ENCODE data around the gene TCFL5.
"Not testable (repeated sequence)": the region's sequence is repeated elsewhere in the genome, so short reads cannot be mapped to it uniquely, and the experiment has no call there.

The TCFL5 gene

DNA sequence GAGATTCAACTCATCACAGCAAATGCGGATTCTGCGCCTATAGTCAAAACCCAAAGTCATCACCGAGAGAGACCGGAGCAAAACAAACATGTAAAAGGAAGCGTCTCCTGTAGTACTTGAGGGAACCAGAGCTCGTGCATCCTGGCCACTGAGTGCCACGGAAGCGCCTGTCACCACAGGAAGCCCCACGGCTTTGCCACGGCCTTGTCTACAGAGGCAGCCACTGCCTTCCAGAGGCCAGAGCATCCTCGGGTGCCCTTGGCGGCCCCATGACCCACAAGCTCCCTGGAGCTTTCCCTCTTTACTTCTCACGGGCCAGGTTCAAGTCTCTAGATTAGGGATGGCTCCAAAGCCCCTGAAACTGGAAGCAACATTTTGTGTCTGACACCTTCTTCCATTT lies 7.5 kb downstream of the TCFL5 start:
- no peak for DNase-seq (ENCODE audit: low read depth)

DNA sequence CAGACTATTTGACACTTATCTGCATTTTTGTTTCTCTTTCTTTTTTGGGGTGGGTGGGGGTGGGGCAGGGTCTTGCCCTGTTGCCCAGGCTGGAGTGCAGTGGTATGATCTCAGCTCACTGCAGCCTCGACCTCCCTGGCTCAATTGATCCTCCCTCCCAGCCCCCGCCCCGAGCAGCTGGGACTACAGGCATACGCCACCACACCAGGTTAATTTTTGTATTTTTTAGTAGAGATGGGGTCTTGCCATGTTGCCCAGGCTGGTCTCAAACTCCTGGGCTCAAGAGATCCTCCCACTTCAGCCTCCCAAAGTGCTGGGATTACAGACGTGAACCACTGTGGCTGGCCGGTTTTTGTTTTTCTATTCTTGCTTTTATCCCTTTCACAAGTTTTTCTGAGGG lies 8.3 kb downstream of the TCFL5 start:
- not testable (repeated sequence) for DNase-seq (ENCODE audit: low read depth)

DNA sequence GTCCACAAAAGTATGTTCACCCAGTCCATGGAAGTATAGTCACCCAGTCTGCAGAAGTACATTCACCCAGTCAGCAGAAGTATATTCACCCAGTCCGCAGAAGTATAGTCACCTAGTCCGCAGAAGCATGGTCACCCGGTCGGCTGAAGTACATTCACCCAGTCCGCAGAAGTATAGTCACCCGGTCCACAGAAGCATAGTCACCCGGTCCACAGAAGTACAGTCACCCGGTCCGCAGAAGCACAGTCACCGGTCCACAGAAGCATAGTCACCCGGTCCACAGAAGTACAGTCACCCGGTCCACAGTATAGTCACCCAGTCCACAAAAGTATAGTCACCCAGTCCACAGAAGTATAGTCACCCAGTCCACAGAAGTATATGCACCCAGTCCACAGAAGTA lies 8.8 kb downstream of the TCFL5 start:
- no peak for DNase-seq (ENCODE audit: low read depth)

DNA sequence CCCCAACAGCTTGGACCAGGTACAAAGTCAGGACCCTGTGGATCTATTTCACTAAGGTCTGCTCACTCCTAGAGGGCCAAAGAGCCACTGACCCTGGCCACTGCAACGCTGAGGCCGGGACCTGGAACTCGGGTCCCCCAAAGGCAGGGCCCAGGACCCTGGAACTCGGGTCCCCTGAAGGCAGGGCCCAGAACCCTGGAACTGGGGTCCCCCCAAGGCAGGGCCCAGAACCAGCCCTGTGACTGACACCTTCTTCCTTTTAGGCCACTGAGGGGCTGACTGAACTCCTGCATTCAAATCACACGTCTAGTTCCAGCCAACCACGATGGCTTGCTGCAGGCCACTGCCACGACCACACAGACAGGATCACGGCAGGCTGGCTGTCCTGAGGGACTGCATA lies 9.4 kb downstream of the TCFL5 start:
- DNase-seq (ENCODE audit: low read depth), result no peak

DNA sequence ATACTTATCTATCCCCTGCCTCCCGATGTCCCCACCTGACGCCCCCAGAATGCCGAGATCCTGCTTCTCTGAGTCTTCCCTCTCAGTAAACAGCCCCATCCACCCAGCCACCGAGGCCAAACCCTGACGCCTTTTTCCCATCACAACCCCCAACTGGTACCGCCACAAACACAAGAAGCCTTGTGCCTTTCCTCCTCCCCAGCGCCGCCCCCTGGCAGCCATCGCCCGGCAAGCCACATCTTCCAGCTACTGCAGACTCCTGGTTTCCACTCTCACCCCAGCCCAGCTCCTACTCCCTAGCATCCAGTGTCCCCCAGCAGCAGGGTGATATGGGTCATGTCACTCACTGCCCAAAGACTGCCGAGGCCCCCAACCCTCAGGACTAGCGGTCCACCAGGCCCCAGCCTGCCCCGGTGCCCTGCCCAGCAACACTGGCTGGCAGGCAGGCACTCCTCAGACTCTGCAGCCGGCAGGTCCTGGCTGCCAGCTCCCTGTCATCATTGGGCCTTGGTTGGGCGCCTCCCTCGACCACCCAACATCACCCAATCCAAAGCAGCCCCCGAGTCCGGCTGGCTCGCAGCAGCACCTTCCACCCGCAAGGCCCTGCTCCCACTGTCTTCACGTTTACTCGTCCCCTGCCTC lies 11.2 kb downstream of the TCFL5 start:
- DNase-seq (ENCODE audit: low read depth), result no peak

DNA sequence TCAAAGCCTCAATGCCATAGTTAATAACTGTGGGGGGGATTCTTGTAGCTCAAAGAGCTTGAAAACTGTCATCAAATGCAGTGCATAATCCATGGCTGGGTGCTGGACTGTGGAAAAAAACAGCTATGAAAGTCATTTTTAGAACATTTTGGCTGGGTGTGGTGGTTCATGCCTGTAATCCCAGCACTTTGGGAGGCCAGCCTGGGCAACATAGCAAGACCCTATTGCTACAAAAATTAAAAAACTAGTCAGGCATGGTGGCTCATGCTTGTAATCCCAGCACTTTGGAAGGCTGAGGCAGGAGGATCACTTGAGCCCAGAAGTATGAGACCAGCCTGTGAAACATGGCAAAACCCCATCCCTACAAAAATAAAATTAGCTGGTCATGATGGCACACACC lies 12.2 kb downstream of the TCFL5 start:
- no peak for DNase-seq (ENCODE audit: low read depth)

DNA sequence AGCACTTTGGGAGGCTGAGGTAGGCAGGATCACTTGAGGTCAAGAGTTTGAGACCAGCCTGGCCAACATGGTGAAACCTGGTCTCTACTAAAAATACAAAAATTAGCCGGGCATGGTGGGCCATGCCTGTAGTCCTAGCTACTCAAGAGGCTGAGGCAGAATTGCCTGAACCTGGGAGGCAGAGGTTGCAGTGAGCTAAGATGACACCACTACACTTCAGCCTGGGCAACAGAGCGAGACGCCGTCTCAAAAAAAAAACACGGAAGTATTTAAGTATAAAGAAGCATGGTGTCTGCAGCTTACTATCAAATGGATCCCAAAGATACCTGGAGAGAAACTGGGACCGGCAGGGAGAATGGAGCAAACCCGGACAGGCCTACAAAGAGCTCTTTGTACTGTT lies 12.7 kb downstream of the TCFL5 start:
- DNase-seq (ENCODE audit: low read depth), result not testable (repeated sequence)

DNA sequence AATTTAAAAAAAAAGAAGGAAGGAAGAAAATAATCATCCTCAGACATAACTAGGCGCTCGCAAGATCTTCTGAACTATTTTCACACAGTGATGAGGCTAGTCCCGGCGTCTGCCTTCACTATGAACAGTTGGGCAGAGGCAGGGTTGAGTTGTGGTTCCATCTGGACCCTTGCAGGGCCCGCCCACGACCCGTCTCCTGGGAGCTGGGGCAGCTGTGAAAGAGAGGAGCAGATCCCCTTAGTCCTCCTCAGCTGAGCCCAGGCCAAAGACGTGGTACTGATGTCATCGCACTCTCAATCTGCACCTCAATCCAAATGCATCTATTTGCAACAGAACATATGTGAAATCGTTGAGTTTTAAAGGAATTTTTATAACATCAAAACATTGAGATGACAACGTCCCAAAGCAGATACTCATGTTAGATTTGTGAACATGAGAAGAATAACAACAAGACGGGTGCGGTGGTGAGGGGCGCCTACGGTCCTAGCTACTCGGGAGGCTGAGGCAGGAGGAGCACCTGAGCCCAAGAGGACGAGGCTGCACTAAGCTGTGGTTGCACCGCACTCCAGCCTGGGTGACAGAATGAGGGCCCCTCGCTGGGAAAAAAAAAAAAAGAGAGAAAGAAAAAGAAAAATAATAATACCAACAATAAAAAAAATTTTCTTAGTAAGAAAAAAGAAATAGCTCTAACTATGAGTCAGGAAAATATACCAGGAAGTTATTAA lies 15.3 kb downstream of the TCFL5 start:
- DNase-seq (ENCODE audit: low read depth), result no peak

DNA sequence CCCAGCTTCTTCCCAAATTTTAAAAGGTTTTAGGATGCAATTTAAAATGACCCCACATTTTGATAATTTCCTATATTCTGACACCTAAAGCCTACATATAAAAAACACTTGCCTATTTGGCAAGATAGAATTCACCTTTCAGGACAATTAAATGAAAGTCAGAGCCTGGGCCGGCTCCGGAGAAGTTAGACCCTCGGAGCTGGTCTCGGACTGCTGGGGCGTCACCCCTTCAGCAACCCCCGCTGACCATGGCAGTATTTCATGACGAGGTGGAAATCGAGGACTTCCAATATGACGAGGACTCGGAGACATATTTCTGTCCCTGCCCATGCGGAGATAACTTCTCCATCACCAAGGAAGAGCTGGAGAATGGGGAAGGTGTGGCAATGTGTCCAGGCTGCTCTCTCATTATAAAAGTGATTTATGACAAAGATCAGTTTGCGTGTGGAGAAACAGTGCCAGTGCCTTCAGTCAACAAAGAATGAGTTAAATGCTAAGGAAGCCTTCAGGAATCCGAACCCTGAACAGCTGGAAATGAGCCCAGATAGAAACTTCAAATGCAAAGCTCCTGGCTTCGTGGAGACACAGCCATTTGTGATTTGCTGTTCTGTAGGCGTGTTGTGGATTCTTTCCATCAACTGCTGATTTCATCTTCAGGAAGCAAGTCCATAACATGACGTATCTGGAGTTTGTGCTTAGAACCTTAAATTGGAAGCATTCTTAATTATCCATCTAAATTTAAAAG lies 16.0 kb downstream of the TCFL5 start:
- no peak for DNase-seq (ENCODE audit: low read depth)

DNA sequence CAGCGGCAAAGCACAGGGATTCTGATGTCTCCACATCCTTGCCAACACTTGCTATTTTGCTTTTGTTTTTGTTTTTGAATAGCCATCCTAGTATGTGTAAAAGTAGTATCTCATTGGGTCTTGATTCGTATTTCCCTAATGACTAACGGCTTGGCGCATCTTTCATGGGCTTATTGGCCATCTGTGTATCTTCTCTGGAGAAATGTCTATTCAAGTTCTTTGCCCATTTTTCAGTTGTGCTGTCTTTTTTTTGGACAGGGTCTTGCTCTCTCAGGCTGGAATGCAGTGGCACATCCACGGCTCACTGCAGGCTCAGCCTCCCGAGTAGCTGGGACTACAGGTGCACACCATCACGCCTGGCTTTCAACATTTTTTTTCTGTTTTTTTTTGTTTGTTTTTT lies 17.4 kb downstream of the TCFL5 start:
- no peak for DNase-seq (ENCODE audit: low read depth)

DNA sequence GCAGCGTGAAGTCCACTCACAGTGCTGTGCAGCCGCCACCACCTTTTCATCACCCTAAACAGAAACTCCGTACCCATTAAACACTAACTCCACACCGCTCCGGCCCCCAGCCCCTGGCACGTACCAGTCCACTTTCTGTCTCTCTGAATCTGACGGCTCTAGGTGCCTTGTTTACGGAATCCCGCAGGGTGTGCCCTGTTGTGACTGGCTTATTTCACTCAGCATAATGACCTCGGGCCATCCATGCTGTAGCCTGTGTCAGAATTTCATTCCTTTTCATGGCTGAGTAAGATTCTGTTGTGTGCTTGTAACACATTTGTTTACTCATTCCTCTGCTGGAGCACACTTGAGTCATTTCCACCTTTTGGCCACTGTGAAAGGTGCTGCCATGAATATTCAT lies 18.0 kb downstream of the TCFL5 start:
- DNase-seq (ENCODE audit: low read depth), result no peak

DNA sequence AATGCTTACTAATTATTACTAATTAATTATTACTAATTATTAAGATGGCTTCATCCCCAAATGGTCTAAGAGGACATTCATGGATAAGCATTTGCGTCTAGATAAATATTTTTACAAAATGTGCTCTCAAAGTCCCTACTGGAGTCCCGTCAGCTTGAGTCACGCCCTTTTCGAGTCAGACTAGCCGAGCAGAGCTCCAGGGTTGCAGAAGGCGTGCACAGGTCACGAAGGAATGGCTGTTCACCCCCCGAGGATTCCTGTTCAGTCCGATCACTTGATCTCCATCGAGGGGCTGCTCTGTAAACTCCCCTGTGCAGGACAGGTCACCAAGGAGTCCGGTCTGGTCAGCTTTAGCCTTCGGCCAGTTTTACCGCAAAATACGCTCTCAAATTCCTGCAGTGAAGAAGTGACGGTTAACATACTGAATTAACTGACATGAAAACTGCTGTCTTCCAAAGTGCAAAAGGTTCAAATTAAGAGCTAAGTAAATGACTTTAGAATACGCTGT lies 19.9 kb downstream of the TCFL5 start:
- DNase-seq (ENCODE audit: low read depth), result no peak

DNA sequence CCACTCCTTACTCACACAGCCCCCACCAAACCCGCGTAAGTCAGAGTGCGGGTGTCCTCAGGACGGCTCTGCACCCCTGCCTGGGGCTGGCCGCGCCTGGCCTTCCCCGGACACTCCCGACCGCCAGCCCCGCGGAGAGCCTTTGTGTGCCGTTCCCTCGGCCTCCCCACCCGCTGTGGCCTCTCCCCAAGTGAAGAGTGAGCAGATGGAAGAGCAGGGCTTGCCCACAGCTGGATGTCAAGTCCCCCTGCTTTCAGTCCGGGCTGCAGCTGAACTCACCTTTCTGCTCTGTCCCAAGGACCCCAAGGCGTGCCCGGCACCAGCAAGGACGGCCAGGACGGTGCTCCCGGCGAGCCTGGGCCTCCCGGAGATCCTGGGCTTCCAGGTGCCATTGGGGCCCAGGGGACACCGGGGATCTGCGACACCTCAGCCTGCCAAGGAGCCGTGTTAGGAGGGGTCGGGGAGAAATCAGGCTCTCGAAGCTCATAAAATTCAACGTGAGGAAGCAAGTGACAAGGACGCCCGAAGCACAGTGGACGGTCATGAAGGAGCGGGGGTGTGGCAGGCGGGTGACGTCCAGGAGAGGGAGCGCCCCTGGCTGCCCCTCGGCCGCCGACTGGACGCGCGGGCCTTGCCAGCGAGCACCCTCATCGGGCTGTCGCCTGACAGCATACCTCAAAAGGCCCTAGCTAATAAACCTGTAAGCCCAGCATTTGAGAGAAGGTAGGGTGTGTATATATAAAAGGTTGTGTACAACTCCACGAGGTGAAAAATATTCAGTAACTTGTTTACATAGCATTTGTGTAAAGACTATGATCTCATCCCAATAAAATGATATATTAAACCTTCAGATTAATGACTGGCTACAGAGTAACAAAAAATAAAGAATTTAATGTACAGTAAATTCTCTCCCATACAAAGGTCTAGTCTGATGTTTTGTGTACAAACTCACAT lies 21.1 kb downstream of the TCFL5 start:
- DNase-seq (ENCODE audit: low read depth), result no peak

DNA sequence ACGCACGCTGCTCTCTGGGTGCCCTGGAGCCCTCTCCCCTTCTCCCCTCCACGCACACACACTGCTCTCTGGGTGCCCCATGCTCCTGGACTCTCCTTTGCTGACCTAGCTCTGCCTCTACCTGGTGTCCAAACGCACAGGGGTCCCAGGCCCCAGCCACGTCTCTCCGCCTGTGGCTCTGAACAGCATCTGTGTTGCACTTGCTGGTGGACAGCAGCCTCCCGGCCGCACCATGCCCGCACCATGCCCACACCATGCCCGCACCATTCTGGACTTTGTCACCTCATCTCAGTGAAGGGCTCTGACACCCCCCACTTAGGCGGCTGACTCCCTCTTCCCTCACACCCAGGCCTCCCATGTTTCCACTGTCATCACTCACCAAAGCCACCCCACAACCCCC lies 21.8 kb downstream of the TCFL5 start:
- DNase-seq (ENCODE audit: low read depth), result no peak

DNA sequence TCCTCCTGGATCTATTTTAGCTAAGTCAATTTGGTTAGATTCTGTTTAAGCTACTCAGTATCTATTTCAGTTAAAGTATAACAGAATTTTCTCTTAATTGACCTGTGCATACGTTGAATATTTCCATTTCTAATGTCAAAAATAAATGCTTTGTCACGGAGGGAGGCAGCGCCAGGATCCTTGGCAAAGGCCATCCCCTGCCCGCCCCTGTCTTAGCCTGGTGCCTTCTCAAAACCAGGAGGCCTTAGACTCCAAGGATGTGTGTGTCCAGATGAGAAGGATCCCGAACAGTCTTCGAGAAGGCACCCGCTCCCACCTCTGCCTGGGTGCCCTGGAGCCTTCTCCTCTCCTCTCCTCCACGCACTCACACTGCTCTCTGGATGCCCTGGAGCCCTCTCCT lies 22.4 kb downstream of the TCFL5 start:
- DNase-seq (ENCODE audit: low read depth), result no peak

DNA sequence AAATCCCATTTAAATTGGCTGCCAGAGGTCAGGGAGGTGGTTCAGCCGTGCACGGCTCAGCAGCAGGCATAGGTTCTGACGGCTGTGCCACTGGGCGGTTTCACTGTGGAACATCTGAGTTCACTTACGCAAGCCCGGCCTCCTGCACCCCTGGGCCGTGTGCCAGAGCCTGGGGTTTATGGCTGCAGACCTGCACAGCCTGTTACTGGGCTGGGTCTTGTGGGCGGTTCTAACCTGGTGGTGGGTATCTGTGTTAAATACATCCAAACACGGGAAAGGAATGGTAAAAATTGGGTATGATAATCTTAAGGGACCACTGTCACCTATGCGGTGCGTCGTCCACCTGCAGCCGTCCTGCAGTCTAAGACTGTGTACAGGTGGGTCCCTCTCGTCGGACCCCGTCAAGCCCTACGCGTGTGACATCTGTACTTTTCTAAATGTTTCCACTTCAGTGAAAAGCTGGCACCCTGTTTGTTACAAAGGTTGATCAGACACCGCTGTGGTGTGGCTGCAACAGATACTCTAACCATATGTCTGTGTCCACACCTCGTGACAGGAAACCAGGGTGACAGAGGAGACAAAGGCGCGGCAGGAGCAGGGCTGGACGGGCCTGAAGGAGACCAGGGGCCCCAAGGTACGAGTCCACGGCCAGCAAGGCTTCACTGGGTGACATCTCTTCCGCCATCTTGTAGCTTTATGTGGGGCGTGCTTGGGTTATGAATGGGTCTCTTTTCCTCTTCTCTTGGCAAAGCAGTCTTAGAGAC lies 23.3 kb downstream of the TCFL5 start:
- DNase-seq (ENCODE audit: low read depth), result no peak

DNA sequence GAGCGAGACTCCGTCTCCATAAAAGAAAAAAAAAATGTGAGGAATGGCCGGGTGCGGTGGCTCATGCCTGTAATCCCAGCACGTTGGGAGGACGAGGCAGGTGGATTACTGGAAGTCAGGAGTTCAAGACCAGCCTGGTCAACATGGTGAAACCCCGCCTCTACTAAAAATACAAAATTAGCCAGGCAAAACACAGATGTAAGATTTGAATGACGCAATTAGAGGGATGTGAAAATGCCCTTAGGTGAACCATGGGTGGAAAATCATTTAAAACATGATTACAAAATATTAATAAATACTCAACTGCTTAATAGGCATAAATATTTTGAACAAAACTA lies 23.9 kb downstream of the TCFL5 start:
- DNase-seq (ENCODE audit: low read depth), result no peak

DNA sequence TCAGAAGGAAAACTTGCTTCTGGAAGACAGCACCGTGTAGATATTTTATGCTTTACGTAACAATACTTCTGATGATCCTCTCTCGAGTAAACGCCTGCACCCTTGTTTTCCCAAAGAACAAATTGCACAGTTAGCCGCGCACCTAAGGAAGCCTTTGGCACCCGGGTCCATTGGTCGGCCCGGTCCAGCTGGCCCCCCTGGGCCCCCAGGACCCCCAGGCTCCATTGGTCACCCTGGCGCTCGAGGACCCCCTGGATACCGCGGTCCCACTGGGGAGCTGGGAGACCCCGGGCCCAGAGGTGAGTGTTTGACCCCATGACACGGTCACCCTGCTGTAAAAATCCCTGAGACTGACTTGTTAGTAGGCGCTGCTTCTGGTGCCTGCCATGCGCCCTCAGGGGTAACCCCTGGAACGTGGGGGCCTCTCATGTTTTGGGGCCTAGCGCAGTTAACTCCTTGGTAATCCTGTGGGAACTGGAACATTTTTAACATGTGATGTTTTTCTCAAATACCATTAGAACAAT lies 24.6 kb downstream of the TCFL5 start:
- DNase-seq (ENCODE audit: low read depth), result no peak

DNA sequence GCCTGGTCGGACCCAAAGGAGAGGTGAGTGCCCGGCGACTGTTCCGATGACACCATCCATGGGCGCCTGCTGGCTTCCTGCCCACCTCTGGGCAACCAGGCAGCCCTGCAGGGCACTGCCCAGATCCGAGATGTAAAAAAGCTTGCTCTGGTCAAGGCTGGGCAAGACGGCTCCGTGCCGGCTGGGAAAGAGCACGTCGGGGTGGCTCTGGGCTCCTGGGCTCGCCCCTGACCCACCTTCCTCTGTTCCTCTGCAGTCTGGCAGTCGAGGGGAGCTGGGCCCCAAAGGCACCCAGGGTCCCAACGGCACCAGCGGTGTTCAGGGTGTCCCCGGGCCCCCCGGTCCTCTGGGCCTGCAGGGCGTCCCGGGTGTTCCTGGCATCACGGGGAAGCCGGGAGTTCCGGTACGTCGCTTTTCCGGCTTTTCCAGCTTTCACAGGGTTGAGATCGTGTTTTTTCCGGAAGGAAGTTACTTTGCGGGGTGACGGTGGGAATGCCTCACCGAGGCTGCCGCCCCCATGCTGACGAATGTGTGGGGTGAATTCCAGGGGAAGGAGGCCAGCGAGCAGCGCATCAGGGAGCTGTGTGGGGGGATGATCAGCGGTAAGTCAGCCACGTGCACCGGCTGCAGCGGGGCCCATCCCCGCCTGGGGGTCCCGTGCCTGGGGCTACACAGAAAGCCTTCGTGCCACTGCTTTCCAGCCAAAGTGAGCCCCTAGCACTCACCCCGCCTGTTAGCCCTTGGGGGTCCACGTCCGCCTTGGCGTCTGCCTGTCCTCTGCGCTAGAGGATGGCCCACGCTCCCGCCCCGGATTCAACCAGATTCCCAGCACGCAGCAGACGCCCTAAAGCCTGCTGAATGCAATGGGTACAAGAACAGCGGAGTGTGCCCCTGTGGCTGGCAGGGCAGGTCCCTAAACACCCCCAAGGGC lies 25.4 kb downstream of the TCFL5 start:
- no peak for DNase-seq (ENCODE audit: low read depth)

Measured in stimulated activated CD8-positive, alpha-beta memory T cell treated with anti-CD3 and anti-CD28 coated beads, Interleukin-12 subunit alpha, Interleukin-12 subunit beta, amount 100 ng/mL, for 1 hour (primary cell).